Heart left ventricle (tissue), 16 donors: Measurements from ENCODE around the gene FRK. TPM values are rescaled to one million over a fixed set of nuclear protein-coding genes. Genes with fewer than 3 reads are reported as not detected.

Source experiments
- ATAC-seq, 4 donors: fragments of 200-7000 bp; cut with Tn5 transposase; one replicate each; pipeline ENCODE4 v1.9.1; 2020 to 2022; ENCODE audit warnings: moderate library complexity in 4 of 4, mild to moderate bottlenecking in 3 of 4, moderate number of reproducible peaks in 1 of 4
- DNase-seq, 5 donors: peaks; one replicate each; pipeline ENCODE4 v3.0.0-alpha.2; 2020
- H3K27ac ChIP-seq, 12 donors: fragments of 200-600 bp; sonication (generic) in 4 of 12; one replicate each; pipeline versions ENCODE4 v1.5.0 to v1.8.0; 2016 to 2022; ENCODE audit warnings: mild to moderate bottlenecking in 2 of 12
- H3K27me3 ChIP-seq, 9 donors: fragments of 200-600 bp; sonication (generic) in 2 of 9; one replicate each; pipeline versions ENCODE4 v1.5.1 to v1.8.0; 2016 to 2022; ENCODE audit warnings: mild to moderate bottlenecking in 3 of 9
- H3K36me3 ChIP-seq, 9 donors: fragments of 200-600 bp; sonication (generic) in 2 of 9; one replicate each; pipeline versions ENCODE4 v1.5.0 to v1.8.0; 2018 to 2022; ENCODE audit warnings: mild to moderate bottlenecking in 2 of 9
- H3K4me1 ChIP-seq, 12 donors: fragments of 200-600 bp; sonication (generic) in 4 of 12; one replicate each; pipeline versions ENCODE4 v1.5.0 to v1.8.0; 2016 to 2022; ENCODE audit warnings: mild to moderate bottlenecking in 3 of 12
- H3K4me3 ChIP-seq, 12 donors: fragments of 200-600 bp; sonication (generic) in 4 of 12; one replicate each; pipeline versions ENCODE4 v1.5.0 to v1.8.0; 2017 to 2022; ENCODE audit warnings: mild to moderate bottlenecking in 9 of 12, moderate library complexity in 4 of 12
- H3K9me3 ChIP-seq, 12 donors: fragments of 200-600 bp; sonication (generic) in 4 of 12; one replicate each; pipeline versions ENCODE4 v1.5.0 to v1.8.0; 2016 to 2022; ENCODE audit warnings: mild to moderate bottlenecking in 1 of 12
- POLR2A ChIP-seq, 2 donors: fragments of 450-650 bp; IDR thresholded peaks; one replicate each; pipeline ENCODE4 v1.6.1; 2017; ENCODE audit warnings: antibody characterized with exemption in 2 of 2, mild to moderate bottlenecking in 2 of 2, moderate library complexity in 2 of 2
- WGBS, 4 donors: extraction: QIAGEN DNeasy Blood & Tissue Kit in 2 of 4; methylation state at CpG; one replicate each; pipeline versions ENCODE4 v1.1.5 to v1.1.7; 2013 to 2018; 5-methylcytosine and 5-hydroxymethylcytosine counted together
- intact Hi-C, 10 donors: fragments of 100-400 bp; cut with DNase I; formaldehyde crosslinking; loops; one replicate each; pipeline versions ENCODE4 v1.11.1 to v1.14.2; 2022
- polyA plus RNA-seq, 2 donors: library from polyadenylated mRNA; stranded (reverse); fragments of 200-250 nt; gene quantifications; one replicate each; pipeline ENCODE4 v1.2.3, GENCODE V29; 2013
- total RNA-seq, 9 donors: library from RNA; depleted of rRNA in 2 of 9; stranded (reverse); fragments of >200 nt in 2 of 9; fragmentation: NEBNext Ultra II Directional in 3 of 9; extraction: Animal tissue kit (Norgen Biotek cat#: 25700) in 3 of 9; gene quantifications; one replicate each; pipeline versions ENCODE4 v1.1.0 to v1.2.4, GENCODE V29; 2016 to 2023
- TF ChIP-seq, protein P1 (sequence below), 12 donors: fragments of 200-600 bp; sonication (generic) in 4 of 12; IDR thresholded peaks; one replicate each; pipeline versions ENCODE4 v1.5.0 to v1.8.0; 2018 to 2022; ENCODE audit warnings: antibody characterized with exemption in 12 of 12, mild to moderate bottlenecking in 5 of 12
- donor health status: ischemic (EF 13 %, LVEDD 7.1; RV severe dilation, severe dysfunction).
- donor health status: healthy with polysubstance abuse.
- donor health status: DM: no; HTN: yes; CAD: no.
- donor health status: DM: no; HTN: no; CAD: no.
- donor health status: ischemic (EF 25% LVEDD 6.9; RV normal size, moderate dysfunction).
- donor health status: ischemic (EF 25% LVEDD 5.7; RV mildly dilated, moderate dysfunction).
- donor health status: healthy.
- donor health status: DM: yes; HTN: yes; CAD: no.
- donor health status: ischemic (EF 35%, LVEDD 5.7; RV mildly dilated, moderate dysfunction).
- donor health status: nonischemic (EF 11% LVEDD 7.7; RV severe dilation, severe dysfunction).
- donor health status: DM: yes; HTN: yes; CAD: no.
- donor health status: PGD.
- donor health status: ischemic (EF 29% LVEDD 5.4; RV normal size, mild dysfunction).
- donor health status: nonischemic (EF 23%, LVEDD 6.1; RV moderate dilation, normal function).

Gene FRK
- total and polyA plus RNA-seq, 11 donors: 1.4 to 10.8 (median 6.3) TPM

DNA sequence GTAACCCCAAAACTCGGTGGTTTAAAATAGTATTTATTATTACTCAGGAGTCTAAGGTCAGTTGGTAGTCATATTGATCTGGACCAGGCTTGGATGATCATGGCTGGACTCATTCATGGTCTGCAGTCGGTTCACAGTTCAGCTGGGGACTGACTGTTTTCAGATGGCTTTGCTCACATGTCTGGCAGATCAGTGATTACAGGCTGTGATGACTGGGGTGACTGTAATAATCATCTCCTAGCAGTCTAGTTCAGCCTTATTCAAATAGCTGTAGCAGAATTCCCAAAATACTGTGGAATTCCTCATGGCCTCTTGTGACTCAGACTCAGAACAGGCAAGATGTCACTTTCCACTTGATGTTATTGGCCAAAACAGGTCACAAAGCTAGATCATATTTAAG is 23.6 kb upstream of the FRK start:
- intact Hi-C loops: no loop called here

DNA sequence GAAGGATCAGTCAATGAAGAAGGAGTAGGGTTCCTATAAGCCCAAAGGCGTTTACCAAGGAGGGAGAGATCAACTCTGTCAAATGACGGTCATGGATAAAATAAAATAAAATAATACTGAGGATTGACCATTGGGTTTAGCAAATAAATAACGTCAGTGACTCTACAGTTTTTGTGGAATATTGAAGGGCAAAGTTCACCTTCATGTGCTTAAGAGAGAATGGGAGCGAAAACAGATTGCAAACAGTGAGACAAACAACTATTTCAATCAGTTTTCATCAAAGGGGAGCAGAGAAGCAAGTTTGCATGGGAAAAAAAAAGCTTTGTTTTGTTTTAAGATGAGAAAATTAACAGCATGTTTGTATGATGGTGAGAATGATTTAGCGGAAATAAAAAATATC is 22.4 kb upstream of the FRK start:
- DNase-seq (no peak), ATAC-seq (no peak)
- no peaks in the 10 kb centered on the region for H3K36me3 ChIP-seq
- TF ChIP-seq, protein P1, sequence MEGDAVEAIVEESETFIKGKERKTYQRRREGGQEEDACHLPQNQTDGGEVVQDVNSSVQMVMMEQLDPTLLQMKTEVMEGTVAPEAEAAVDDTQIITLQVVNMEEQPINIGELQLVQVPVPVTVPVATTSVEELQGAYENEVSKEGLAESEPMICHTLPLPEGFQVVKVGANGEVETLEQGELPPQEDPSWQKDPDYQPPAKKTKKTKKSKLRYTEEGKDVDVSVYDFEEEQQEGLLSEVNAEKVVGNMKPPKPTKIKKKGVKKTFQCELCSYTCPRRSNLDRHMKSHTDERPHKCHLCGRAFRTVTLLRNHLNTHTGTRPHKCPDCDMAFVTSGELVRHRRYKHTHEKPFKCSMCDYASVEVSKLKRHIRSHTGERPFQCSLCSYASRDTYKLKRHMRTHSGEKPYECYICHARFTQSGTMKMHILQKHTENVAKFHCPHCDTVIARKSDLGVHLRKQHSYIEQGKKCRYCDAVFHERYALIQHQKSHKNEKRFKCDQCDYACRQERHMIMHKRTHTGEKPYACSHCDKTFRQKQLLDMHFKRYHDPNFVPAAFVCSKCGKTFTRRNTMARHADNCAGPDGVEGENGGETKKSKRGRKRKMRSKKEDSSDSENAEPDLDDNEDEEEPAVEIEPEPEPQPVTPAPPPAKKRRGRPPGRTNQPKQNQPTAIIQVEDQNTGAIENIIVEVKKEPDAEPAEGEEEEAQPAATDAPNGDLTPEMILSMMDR (IDR thresholded peaks at IDR 0.05): no peak
- TF ChIP-seq POLR2A (IDR thresholded peaks at IDR 0.05): no peak
- no peak overlapping the region for H3K27ac ChIP-seq
- H3K9me3 ChIP-seq: no peaks in the 10 kb centered on the region
- intact Hi-C loops: no loop called here
- H3K4me1 ChIP-seq: peaks cover 0 to 5% (median 0%) of the 10 kb centered on the region in 12 donors
- H3K27me3 ChIP-seq: no peaks in the 10 kb centered on the region
- 89 to 91% (median 89%) methylated on average over 5 of the region's 5 CpGs for WGBS, 4 donors
- no peak overlapping the region for H3K4me3 ChIP-seq

More for the DNA sequence above, 23.6 kb upstream of the FRK start:
- no peaks in the 10 kb centered on the region for H3K27me3 ChIP-seq
- WGBS, 4 donors: 57 to 74% (median 62%) methylated on average over 2 of the region's 2 CpGs
- ATAC-seq: peak in 2 of 4 donors; percentile 24 to 33
- H3K27ac ChIP-seq: no peak overlapping the region
- H3K4me1 ChIP-seq: peaks cover 0 to 5% (median 0%) of the 10 kb centered on the region in 12 donors
- TF ChIP-seq POLR2A (IDR thresholded peaks at IDR 0.05): no peak
- TF ChIP-seq, protein P1 (IDR thresholded peaks at IDR 0.05): no peak
- H3K9me3 ChIP-seq: no peaks in the 10 kb centered on the region
- no peak overlapping the region for H3K4me3 ChIP-seq
- no peak for DNase-seq
- no peaks in the 10 kb centered on the region for H3K36me3 ChIP-seq

DNA sequence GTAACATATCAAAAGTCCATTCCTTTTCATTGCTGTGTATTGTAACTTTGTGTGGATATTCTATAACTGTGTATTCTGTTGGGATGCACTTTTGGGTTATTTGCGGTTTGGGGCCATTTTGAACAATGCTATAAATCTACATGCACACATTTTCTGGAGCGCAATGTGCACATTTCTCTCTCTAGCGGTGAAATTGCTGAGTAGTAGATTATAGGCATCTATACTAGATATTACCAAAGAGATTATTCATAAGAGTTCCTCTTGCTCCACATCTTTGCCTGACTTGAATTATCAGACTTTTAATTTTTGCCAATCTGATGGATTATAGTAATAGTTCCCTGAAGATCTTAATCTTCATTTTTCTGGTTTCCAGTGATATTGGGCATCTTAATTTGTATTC is 18.3 kb upstream of the FRK start:
- DNase-seq: no peak
- ATAC-seq: no peak

DNA sequence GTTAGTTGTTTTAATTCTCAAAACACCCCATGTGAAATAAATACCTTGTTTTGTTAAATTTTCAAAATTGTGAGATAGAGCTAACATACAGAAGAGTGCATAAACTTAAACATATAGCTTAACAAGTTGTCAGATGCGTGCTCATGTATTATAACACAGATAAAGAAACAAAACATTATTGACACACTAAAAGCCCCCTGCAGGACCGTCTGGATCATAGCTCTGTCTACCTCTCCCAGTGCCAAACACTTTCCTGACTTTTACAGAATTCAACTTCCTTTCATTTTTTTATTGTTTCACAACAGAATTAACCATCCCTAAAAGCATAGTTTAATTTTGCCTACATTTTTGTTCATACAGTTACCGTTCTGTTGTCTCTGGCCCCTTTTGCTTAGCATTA is 17.8 kb upstream of the FRK start:
- WGBS, 4 donors: 65 to 74% (median 70%) methylated on average over 3 of the region's 3 CpGs

More for the DNA sequence above, 18.3 kb upstream of the FRK start:
- no peak overlapping the region for H3K27ac ChIP-seq
- intact Hi-C loops: no loop called here
- TF ChIP-seq, protein P1 (IDR thresholded peaks at IDR 0.05): no peak
- no peak for TF ChIP-seq POLR2A (IDR thresholded peaks at IDR 0.05)
- peaks cover 0 to 8% (median 0%) of the 10 kb centered on the region in 12 donors for H3K4me1 ChIP-seq
- no peaks in the 10 kb centered on the region for H3K9me3 ChIP-seq
- no peaks in the 10 kb centered on the region for H3K27me3 ChIP-seq
- no peaks in the 10 kb centered on the region for H3K36me3 ChIP-seq
- WGBS, 4 donors: 96 to 98% (median 98%) methylated on average over 3 of the region's 3 CpGs
- no peak overlapping the region for H3K4me3 ChIP-seq

More for the DNA sequence above, 17.8 kb upstream of the FRK start:
- Histone ChIP-seq H3K9me3 (no peaks in the 10 kb centered on the region), H3K4me1 (peaks cover 0 to 12% (median 0%) of the 10 kb centered on the region in 12 donors), H3K36me3 (no peaks in the 10 kb centered on the region), H3K27me3 (no peaks in the 10 kb centered on the region), H3K4me3 (no peak overlapping the region), H3K27ac (no peak overlapping the region)
- ATAC-seq (no peak), DNase-seq (no peak)
- intact Hi-C loops: no loop called here
- TF ChIP-seq, protein P1 (IDR thresholded peaks at IDR 0.05): no peak
- no peak for TF ChIP-seq POLR2A (IDR thresholded peaks at IDR 0.05)
